Subcutaneous abdominal adipose tissue (tissue), 5 donors: ENCODE measurements around the gene OR8B12.

Experiments used
- H3K27ac ChIP-seq: one replicate; pipeline ENCODE4 v1.7.0; 2013; ENCODE audit warnings: low read depth, mild to moderate bottlenecking, inconsistent platforms, low read length, moderate library complexity
- H3K27me3 ChIP-seq, 5 donors: one replicate each; pipeline ENCODE4 v1.7.0; 2013; ENCODE audit warnings: low read length in 5 of 5, inconsistent platforms in 1 of 5; ENCODE audit not compliant: control insufficient read depth in 5 of 5, insufficient read depth in 4 of 5
- H3K36me3 ChIP-seq, 5 donors: one replicate each; pipeline ENCODE4 v1.7.0; 2013; ENCODE audit warnings: low read length in 5 of 5; ENCODE audit not compliant: control insufficient read depth in 5 of 5, insufficient read depth in 5 of 5
- H3K4me1 ChIP-seq, 5 donors: one replicate each; pipeline ENCODE4 v1.7.0; 2013; ENCODE audit warnings: low read length in 5 of 5, mild to moderate bottlenecking in 3 of 5, moderate library complexity in 1 of 5; ENCODE audit not compliant: control insufficient read depth in 5 of 5, insufficient read depth in 5 of 5
- H3K4me3 ChIP-seq, 5 donors: one replicate each; pipeline ENCODE4 v1.7.0; 2013; ENCODE audit warnings: low read length in 5 of 5, low read depth in 1 of 5
- H3K9ac ChIP-seq, 5 donors: one replicate each; pipeline ENCODE4 v1.7.0; 2013; ENCODE audit warnings: low read length in 5 of 5, mild to moderate bottlenecking in 4 of 5, moderate library complexity in 3 of 5
- H3K9me3 ChIP-seq, 5 donors: one replicate each; pipeline ENCODE4 v1.7.0; 2013; ENCODE audit warnings: low read length in 5 of 5; ENCODE audit not compliant: control insufficient read depth in 5 of 5
- donor health status: healthy.
- donor health status: healthy.
- donor health status: healthy.
- donor health status: healthy.
- donor health status: healthy.

OR8B12 gene

GRCh38 chr11:124543554-124543953 lies at the start of gene OR8B12:
OR8B12 (minus strand) TSS chr11:124543654; CDS start chr11:124543654, 0 bp downstream.
- Histone ChIP-seq H3K27ac (no peak within 1 kb of the TSS), H3K9ac (no peak within 1 kb of the TSS), H3K9me3 (no peaks in the 10 kb centered on the region), H3K4me1 (peaks cover 0 to 1% (median 0%) of the 10 kb centered on the region in 5 donors), H3K36me3 (no peaks in the 10 kb centered on the region), H3K27me3 (no peaks in the 10 kb centered on the region), H3K4me3 (no peak within 1 kb of the TSS)

GRCh38 chr11:124592627-124593026 lies 49.2 kb upstream of the OR8B12 start:
- Histone ChIP-seq H3K27ac (no peak overlapping the region), H3K27me3 (peaks cover 0 to 10% (median 0%) of the 10 kb centered on the region in 5 donors), H3K4me3 (no peak overlapping the region), H3K36me3 (no peaks in the 10 kb centered on the region), H3K9ac (no peak overlapping the region), H3K4me1 (no peaks in the 10 kb centered on the region), H3K9me3 (no peaks in the 10 kb centered on the region)

- H3K9me3 ChIP-seq: no peaks in the 10 kb centered on the region
- no peaks in the 10 kb centered on the region for H3K4me1 ChIP-seq
- H3K9ac ChIP-seq: no peak overlapping the region
- no peaks in the 10 kb centered on the region for H3K36me3 ChIP-seq
- H3K27me3 ChIP-seq: peaks cover 0 to 7% (median 0%) of the 10 kb centered on the region in 5 donors
- no peak overlapping the region for H3K27ac ChIP-seq
- H3K4me3 ChIP-seq: no peak overlapping the region
These were observed 48.0 kb upstream of the OR8B12 start for GRCh38 chr11:124591430-124591829.

GRCh38 chr11:124586238-124586860 lies 42.9 kb upstream of the OR8B12 start:
- Histone ChIP-seq H3K4me3 (no peak overlapping the region), H3K4me1 (no peaks in the 10 kb centered on the region), H3K27me3 (no peaks in the 10 kb centered on the region), H3K36me3 (no peaks in the 10 kb centered on the region), H3K9me3 (no peaks in the 10 kb centered on the region), H3K9ac (no peak overlapping the region), H3K27ac (no peak overlapping the region)

- no peak overlapping the region for H3K4me3 ChIP-seq
- H3K36me3 ChIP-seq: no peaks in the 10 kb centered on the region
- H3K4me1 ChIP-seq: no peaks in the 10 kb centered on the region
- H3K9ac ChIP-seq: peak overlapping the region in 1 of 5 donors; percentile 15
- H3K27me3 ChIP-seq: no peaks in the 10 kb centered on the region
- H3K9me3 ChIP-seq: no peaks in the 10 kb centered on the region
- no peak overlapping the region for H3K27ac ChIP-seq
These were observed 41.4 kb upstream of the OR8B12 start for GRCh38 chr11:124584681-124585372.

- no peak overlapping the region for H3K9ac ChIP-seq
- H3K36me3 ChIP-seq: no peaks in the 10 kb centered on the region
- no peaks in the 10 kb centered on the region for H3K27me3 ChIP-seq
- H3K27ac ChIP-seq: no peak overlapping the region
- H3K4me3 ChIP-seq: no peak overlapping the region
- H3K4me1 ChIP-seq: no peaks in the 10 kb centered on the region
- no peaks in the 10 kb centered on the region for H3K9me3 ChIP-seq
These were observed 40.3 kb upstream of the OR8B12 start for GRCh38 chr11:124583781-124584180.

GRCh38 chr11:124582565-124582964 lies 39.1 kb upstream of the OR8B12 start:
- H3K36me3 ChIP-seq: no peaks in the 10 kb centered on the region
- no peak overlapping the region for H3K4me3 ChIP-seq
- no peaks in the 10 kb centered on the region for H3K9me3 ChIP-seq
- no peak overlapping the region for H3K9ac ChIP-seq
- no peaks in the 10 kb centered on the region for H3K4me1 ChIP-seq
- H3K27me3 ChIP-seq: no peaks in the 10 kb centered on the region
- H3K27ac ChIP-seq: no peak overlapping the region

- H3K4me3 ChIP-seq: no peak overlapping the region
- H3K9ac ChIP-seq: no peak overlapping the region
- no peaks in the 10 kb centered on the region for H3K9me3 ChIP-seq
- no peak overlapping the region for H3K27ac ChIP-seq
- no peaks in the 10 kb centered on the region for H3K4me1 ChIP-seq
- no peaks in the 10 kb centered on the region for H3K27me3 ChIP-seq
- no peaks in the 10 kb centered on the region for H3K36me3 ChIP-seq
These were observed 38.4 kb upstream of the OR8B12 start for GRCh38 chr11:124581817-124582216.

GRCh38 chr11:124578761-124579160 lies 35.3 kb upstream of the OR8B12 start:
- Histone ChIP-seq H3K9me3 (no peaks in the 10 kb centered on the region), H3K27me3 (peaks cover 0 to 3% (median 0%) of the 10 kb centered on the region in 5 donors), H3K36me3 (no peaks in the 10 kb centered on the region), H3K9ac (no peak overlapping the region), H3K27ac (no peak overlapping the region), H3K4me1 (no peaks in the 10 kb centered on the region), H3K4me3 (no peak overlapping the region)

- no peak overlapping the region for H3K4me3 ChIP-seq
- H3K9ac ChIP-seq: no peak overlapping the region
- H3K9me3 ChIP-seq: no peaks in the 10 kb centered on the region
- no peaks in the 10 kb centered on the region for H3K36me3 ChIP-seq
- H3K4me1 ChIP-seq: no peaks in the 10 kb centered on the region
- peaks cover 0 to 3% (median 0%) of the 10 kb centered on the region in 5 donors for H3K27me3 ChIP-seq
- H3K27ac ChIP-seq: no peak overlapping the region
These were observed 34.4 kb upstream of the OR8B12 start for GRCh38 chr11:124577716-124578427.
